K562 (cell line): ENCODE data around the gene ADAM15. TPM values are rescaled to one million over a fixed set of nuclear protein-coding genes. Genes with fewer than 3 reads are reported as not detected.

ENCODE experiments used
- EZH2 ChIP-seq: IDR thresholded peaks from 2 replicates; pipeline ENCODE4 v1.6.1; 2012; ENCODE audit warnings: low read depth, mild to moderate bottlenecking, inconsistent platforms, low read length, borderline replicate concordance
- ILK ChIP-seq: fragments of 450-650 bp; IDR thresholded peaks from 2 replicates; pipeline ENCODE4 v1.6.1; 2016; ENCODE audit warnings: missing genetic modification characterization, low read depth, mild to moderate bottlenecking, missing compliant biosample characterization, moderate library complexity, borderline replicate concordance
- JUND ChIP-seq, 2 experiments: IDR thresholded peaks; 2 replicates in 1 of 2; 3 replicates in 1 of 2; pipeline ENCODE4 v1.6.1; 2011; ENCODE audit warnings: borderline replicate concordance in 2 of 2, low read depth in 2 of 2, low read length in 2 of 2, improper control_type of control experiment in 1 of 2, missing biosample characterization in 1 of 2, missing genetic modification characterization in 1 of 2, missing genetic modification reagents in 1 of 2
- TBL1XR1 ChIP-seq, 2 experiments: IDR thresholded peaks; 2 replicates each; pipeline ENCODE4 v1.6.1; 2012; ENCODE audit warnings: improper control_type of control experiment in 2 of 2, low read length in 2 of 2, mild to moderate bottlenecking in 1 of 2
- ZNF3 ChIP-seq: fragments of 250-450 bp; sonication (Bioruptor Pico); IDR thresholded peaks from 2 replicates; pipeline ENCODE4 v1.5.0; 2021; ENCODE audit warnings: mild to moderate bottlenecking, moderate library complexity
- ZNF408 ChIP-seq: fragments of 250-450 bp; sonication (Bioruptor Pico); IDR thresholded peaks from 2 replicates; pipeline ENCODE4 v1.4.0; 2020; ENCODE audit warnings: low read depth, mild to moderate bottlenecking, moderate library complexity
- ZNF507 ChIP-seq: conservative IDR thresholded peaks from 2 replicates; pipeline ENCODE4 v1.6.1; 2017; ENCODE audit warnings: missing genetic modification characterization, missing compliant biosample characterization
- ZNF830 ChIP-seq: fragments of 250-450 bp; sonication (Bioruptor Pico); IDR thresholded peaks from 2 replicates; pipeline ENCODE4 v1.5.0; 2021; ENCODE audit warnings: mild to moderate bottlenecking
- ZSCAN32 ChIP-seq: fragments of 450-650 bp; formaldehyde crosslinking; IDR thresholded peaks from 2 replicates; pipeline ENCODE4 v1.4.0; 2020; ENCODE audit warnings: mild to moderate bottlenecking, moderate library complexity
- polyA plus RNA-seq, 8 experiments: library from polyadenylated mRNA; depleted of rRNA in 4 of 8; stranded (reverse) in 5 of 8; unstranded in 3 of 8; fragments of >200 nt; fragmentation: Nextera tagmentation in 2 of 8; fragmentation: Illumina TruSeq in 1 of 8; extraction: Ambion mirVana in 2 of 8; extraction: Trizol in 1 of 8; gene quantifications; 2 replicates each; pipeline versions ENCODE4 v1.2.1 to v1.2.3, GENCODE V29; 2011 to 2014; ENCODE audit warnings: inconsistent platforms in 1 of 8, missing spikeins in 1 of 8
- total RNA-seq, 7 experiments: library from RNA; depleted of rRNA in 6 of 7; stranded (reverse); fragments of >200 nt in 6 of 7; fragmentation: Illumina TruSeq in 2 of 7; extraction: Trizol in 2 of 7; gene quantifications; 2 replicates each; pipeline versions ENCODE4 v1.2.1 to v1.2.3, GENCODE V29; 2011 to 2021; ENCODE audit warnings: low replicate concordance in 1 of 7
- TF ChIP-seq, protein P1 (sequence below): sonication (generic); formaldehyde crosslinking; IDR thresholded peaks from 2 replicates; pipeline ENCODE4 v1.8.1; 2023; ENCODE audit warnings: missing genetic modification reagents, mild to moderate bottlenecking, borderline replicate concordance
- TF ChIP-seq, protein P2 (sequence below): fragments of 450-650 bp; IDR thresholded peaks from 2 replicates; pipeline ENCODE4 v1.6.1; 2016; ENCODE audit warnings: low read depth

ADAM15 gene
- total and polyA plus RNA-seq, 9 of the 15 experiments (the other 6 are each of a cell fraction or from before 2014, with no cell fraction given) = 0.69 to 72.3 (median 32.8) TPM

DNA sequence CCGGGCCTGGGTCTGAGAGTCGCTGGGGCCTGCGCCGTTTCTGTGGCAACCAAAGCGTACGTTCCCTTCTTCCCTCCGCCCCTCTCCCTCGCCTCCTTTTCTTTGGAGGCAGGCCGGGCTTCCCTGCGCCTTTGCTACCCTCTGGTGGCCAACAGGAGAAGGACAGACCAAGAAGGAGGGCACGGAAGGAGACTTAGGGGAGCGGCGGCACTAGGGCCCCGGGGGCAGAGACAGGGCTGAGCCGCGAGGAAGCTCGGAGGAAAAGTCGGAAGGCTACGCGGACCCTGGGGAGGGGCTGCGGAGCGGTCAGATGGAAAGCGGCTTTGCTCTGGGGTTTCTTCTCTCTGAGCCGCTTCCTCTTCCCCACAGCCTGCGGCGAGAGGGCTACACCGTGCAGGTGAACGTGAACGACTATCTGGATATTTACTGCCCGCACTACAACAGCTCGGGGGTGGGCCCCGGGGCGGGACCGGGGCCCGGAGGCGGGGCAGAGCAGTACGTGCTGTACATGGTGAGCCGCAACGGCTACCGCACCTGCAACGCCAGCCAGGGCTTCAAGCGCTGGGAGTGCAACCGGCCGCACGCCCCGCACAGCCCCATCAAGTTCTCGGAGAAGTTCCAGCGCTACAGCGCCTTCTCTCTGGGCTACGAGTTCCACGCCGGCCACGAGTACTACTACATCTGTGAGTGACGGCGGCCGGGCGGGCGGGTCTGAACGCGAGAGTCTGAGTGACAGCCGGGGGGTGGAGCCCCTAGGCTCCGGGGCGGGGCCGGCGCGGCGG, 33.8 kb downstream of the ADAM15 start (continued):
- no peak for TF ChIP-seq ZSCAN32 (CRISPR knock-in tag)
- TF ChIP-seq JUND (IDR thresholded peaks at IDR 0.05; ENCODE audit: borderline replicate concordance, low read depth, low read length) = peak; percentile 48
- TF ChIP-seq JUND (tag; IDR thresholded peaks at IDR 0.05; ENCODE audit: borderline replicate concordance, low read depth, low read length) = peak; percentile 18; the same call in 1 of the 3 replicates
- no peak for TF ChIP-seq ZNF830 (CRISPR knock-in tag)
- TF ChIP-seq, protein P1, sequence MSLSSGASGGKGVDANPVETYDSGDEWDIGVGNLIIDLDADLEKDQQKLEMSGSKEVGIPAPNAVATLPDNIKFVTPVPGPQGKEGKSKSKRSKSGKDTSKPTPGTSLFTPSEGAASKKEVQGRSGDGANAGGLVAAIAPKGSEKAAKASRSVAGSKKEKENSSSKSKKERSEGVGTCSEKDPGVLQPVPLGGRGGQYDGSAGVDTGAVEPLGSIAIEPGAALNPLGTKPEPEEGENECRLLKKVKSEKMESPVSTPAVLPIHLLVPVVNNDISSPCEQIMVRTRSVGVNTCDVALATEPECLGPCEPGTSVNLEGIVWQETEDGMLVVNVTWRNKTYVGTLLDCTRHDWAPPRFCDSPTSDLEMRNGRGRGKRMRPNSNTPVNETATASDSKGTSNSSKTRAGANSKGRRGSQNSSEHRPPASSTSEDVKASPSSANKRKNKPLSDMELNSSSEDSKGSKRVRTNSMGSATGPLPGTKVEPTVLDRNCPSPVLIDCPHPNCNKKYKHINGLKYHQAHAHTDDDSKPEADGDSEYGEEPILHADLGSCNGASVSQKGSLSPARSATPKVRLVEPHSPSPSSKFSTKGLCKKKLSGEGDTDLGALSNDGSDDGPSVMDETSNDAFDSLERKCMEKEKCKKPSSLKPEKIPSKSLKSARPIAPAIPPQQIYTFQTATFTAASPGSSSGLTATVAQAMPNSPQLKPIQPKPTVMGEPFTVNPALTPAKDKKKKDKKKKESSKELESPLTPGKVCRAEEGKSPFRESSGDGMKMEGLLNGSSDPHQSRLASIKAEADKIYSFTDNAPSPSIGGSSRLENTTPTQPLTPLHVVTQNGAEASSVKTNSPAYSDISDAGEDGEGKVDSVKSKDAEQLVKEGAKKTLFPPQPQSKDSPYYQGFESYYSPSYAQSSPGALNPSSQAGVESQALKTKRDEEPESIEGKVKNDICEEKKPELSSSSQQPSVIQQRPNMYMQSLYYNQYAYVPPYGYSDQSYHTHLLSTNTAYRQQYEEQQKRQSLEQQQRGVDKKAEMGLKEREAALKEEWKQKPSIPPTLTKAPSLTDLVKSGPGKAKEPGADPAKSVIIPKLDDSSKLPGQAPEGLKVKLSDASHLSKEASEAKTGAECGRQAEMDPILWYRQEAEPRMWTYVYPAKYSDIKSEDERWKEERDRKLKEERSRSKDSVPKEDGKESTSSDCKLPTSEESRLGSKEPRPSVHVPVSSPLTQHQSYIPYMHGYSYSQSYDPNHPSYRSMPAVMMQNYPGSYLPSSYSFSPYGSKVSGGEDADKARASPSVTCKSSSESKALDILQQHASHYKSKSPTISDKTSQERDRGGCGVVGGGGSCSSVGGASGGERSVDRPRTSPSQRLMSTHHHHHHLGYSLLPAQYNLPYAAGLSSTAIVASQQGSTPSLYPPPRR (CRISPR knock-in tag) = no peak
- TF ChIP-seq ZNF507 (tag) = no peak
- TF ChIP-seq, protein P2, sequence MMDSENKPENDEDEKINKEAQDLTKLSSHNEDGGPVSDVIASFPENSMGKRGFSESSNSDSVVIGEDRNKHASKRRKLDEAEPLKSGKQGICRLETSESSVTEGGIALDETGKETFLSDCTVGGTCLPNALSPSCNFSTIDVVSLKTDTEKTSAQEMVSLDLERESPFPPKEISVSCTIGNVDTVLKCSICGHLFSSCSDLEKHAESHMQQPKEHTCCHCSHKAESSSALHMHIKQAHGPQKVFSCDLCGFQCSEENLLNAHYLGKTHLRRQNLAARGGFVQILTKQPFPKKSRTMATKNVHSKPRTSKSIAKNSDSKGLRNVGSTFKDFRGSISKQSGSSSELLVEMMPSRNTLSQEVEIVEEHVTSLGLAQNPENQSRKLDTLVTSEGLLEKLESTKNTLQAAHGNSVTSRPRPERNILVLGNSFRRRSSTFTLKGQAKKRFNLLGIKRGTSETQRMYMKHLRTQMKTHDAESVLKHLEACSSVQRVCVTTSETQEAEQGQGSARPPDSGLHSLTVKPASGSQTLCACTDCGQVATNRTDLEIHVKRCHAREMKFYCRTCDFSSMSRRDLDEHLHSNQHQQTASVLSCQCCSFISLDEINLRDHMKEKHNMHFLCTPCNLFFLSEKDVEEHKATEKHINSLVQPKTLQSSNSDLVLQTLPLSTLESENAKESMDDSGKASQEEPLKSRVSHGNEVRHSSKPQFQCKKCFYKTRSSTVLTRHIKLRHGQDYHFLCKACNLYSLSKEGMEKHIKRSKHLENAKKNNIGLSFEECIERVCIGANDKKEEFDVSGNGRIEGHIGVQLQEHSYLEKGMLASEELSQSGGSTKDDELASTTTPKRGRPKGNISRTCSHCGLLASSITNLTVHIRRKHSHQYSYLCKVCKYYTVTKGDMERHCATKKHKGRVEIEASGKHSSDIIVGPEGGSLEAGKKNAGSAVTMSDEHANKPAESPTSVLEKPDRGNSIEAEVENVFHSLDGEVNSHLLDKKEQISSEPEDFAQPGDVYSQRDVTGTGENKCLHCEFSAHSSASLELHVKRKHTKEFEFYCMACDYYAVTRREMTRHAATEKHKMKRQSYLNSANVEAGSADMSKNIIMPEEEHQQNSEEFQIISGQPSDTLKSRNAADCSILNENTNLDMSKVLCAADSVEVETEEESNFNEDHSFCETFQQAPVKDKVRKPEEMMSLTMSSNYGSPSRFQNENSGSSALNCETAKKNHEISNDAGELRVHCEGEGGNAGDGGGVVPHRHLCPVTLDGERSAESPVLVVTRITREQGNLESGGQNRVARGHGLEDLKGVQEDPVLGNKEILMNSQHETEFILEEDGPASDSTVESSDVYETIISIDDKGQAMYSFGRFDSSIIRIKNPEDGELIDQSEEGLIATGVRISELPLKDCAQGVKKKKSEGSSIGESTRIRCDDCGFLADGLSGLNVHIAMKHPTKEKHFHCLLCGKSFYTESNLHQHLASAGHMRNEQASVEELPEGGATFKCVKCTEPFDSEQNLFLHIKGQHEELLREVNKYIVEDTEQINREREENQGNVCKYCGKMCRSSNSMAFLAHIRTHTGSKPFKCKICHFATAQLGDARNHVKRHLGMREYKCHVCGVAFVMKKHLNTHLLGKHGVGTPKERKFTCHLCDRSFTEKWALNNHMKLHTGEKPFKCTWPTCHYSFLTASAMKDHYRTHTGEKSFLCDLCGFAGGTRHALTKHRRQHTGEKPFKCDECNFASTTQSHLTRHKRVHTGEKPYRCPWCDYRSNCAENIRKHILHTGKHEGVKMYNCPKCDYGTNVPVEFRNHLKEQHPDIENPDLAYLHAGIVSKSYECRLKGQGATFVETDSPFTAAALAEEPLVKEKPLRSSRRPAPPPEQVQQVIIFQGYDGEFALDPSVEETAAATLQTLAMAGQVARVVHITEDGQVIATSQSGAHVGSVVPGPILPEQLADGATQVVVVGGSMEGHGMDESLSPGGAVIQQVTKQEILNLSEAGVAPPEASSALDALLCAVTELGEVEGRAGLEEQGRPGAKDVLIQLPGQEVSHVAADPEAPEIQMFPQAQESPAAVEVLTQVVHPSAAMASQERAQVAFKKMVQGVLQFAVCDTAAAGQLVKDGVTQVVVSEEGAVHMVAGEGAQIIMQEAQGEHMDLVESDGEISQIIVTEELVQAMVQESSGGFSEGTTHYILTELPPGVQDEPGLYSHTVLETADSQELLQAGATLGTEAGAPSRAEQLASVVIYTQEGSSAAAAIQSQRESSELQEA = peak; percentile 81
- TF ChIP-seq ZNF408 (CRISPR knock-in tag) = no peak
- TF ChIP-seq ZNF3 (CRISPR knock-in tag) = no peak
- no peak for TF ChIP-seq ILK (tag)
- TF ChIP-seq EZH2 = no peak
- peak in 1 of 2 experiments; percentile 29; a peak in 1 of 4 replicates for TF ChIP-seq TBL1XR1 (IDR thresholded peaks at IDR 0.05; ENCODE audit: low read length in 2 of 2)
